Activated CD8-positive, alpha-beta T cell treated with anti-CD3 and anti-CD28 coated beads, Interleukin-2, amount 10 ng/mL, durations not matched to agents 7 days and 5 days (primary cell): ENCODE measurements around the gene GTF2H1. TPM values are rescaled to one million over a fixed set of nuclear protein-coding genes. Genes with fewer than 3 reads are reported as not detected.
"Not testable (repeated sequence)": the region's sequence is repeated elsewhere in the genome, so short reads cannot be mapped to it uniquely, and the experiment has no call there.

Experiments used
- ATAC-seq: fragments of 150-1000 bp; cut with Tn5 transposase; one replicate; pipeline ENCODE4 v1.10.0; 2021; ENCODE audit warnings: moderate library complexity
- CTCF ChIA-PET: fragments of 350-600 bp; sonication (Branson Sonifier 250); formaldehyde crosslinking; loops from one replicate; lab custom pipeline; 2021; ENCODE audit warnings: antibody characterized with exemption; lab: Charles Lee
- POLR2A ChIA-PET: fragments of 350-600 bp; sonication (Branson Sonifier 250); formaldehyde crosslinking; loops from one replicate; lab custom pipeline; 2021; ENCODE audit warnings: antibody characterized with exemption; lab: Charles Lee
- DNase-seq: peaks from one replicate; pipeline ENCODE4 v3.0.0-alpha.2; 2020
- H3K27ac Mint-ChIP-seq: one replicate; pipeline ENCODE4 v1.8.0; 2021; ENCODE audit warnings: mild to moderate bottlenecking, mixed read lengths
- H3K27me3 Mint-ChIP-seq: one replicate; pipeline ENCODE4 v1.8.0; 2021; ENCODE audit warnings: low read depth, mixed read lengths
- H3K36me3 Mint-ChIP-seq: one replicate; pipeline ENCODE4 v1.8.0; 2021; ENCODE audit warnings: low read depth, mixed read lengths
- H3K4me1 Mint-ChIP-seq: one replicate; pipeline ENCODE4 v1.8.0; 2021; ENCODE audit warnings: low read depth, mixed read lengths
- H3K4me3 Mint-ChIP-seq: one replicate; pipeline ENCODE4 v1.8.0; 2021; ENCODE audit warnings: mild to moderate bottlenecking, mixed read lengths
- H3K9me3 Mint-ChIP-seq: one replicate; pipeline ENCODE4 v1.8.0; 2022; ENCODE audit warnings: mixed read lengths; ENCODE audit not compliant: insufficient read depth
- total RNA-seq, 2 experiments: library from RNA; stranded (reverse); gene quantifications; one replicate each; pipeline ENCODE4 v1.2.3, GENCODE V29; 2021

The GTF2H1 gene
- total RNA-seq, 2 experiments from 2014 or later = 47.2 to 47.8 TPM

GRCh38 chr11:18319914-18320313 lies 2.5 kb upstream of the GTF2H1 start:
- peaks cover 55% of the 10 kb centered on the region for H3K4me1 Mint-ChIP-seq
- ATAC-seq (no peak), DNase-seq (no peak)
- no peaks in the 10 kb centered on the region for H3K9me3 Mint-ChIP-seq
- peak overlapping the region; percentile 38 for H3K4me3 Mint-ChIP-seq
- H3K27ac Mint-ChIP-seq = no peak overlapping the region
- ChIA-PET POLR2A (interaction anchor here (1.4 to 4.4 kb wide), 3 partner anchors 64 to 76 kb away, joined by 3 to 74 read pairs (median 27); partner anchors contain the start of gene LDHA), CTCF (interaction anchor here (1.0 to 4.7 kb wide), 7 partner anchors 13 to 402 kb away, joined by 3 to 40 read pairs (median 5); no protein-coding TSS in a partner anchor)
- H3K27me3 Mint-ChIP-seq = no peaks in the 10 kb centered on the region
- H3K36me3 Mint-ChIP-seq = peaks cover 25% of the 10 kb centered on the region

GRCh38 chr11:18320617-18321016 lies 1.8 kb upstream of the GTF2H1 start:
- peaks cover 61% of the 10 kb centered on the region for H3K4me1 Mint-ChIP-seq
- POLR2A ChIA-PET = interaction anchor here (1.3 to 4.4 kb wide), 7 partner anchors 8 to 268 kb away, joined by 3 to 74 read pairs (median 8); partner anchors contain the start of genes LDHA and UEVLD
- CTCF ChIA-PET = interaction anchor here (1.0 to 4.7 kb wide), 12 partner anchors 14 to 401 kb away, joined by 3 to 40 read pairs (median 4); partner anchors contain the start of gene SAAL1
- H3K36me3 Mint-ChIP-seq = peaks cover 28% of the 10 kb centered on the region
- ATAC-seq = no peak
- H3K27ac Mint-ChIP-seq = peak overlapping the region; percentile 64
- peak overlapping the region; percentile 51 for H3K4me3 Mint-ChIP-seq
- H3K27me3 Mint-ChIP-seq = no peaks in the 10 kb centered on the region
- no peaks in the 10 kb centered on the region for H3K9me3 Mint-ChIP-seq
- DNase-seq = no peak

DNA sequence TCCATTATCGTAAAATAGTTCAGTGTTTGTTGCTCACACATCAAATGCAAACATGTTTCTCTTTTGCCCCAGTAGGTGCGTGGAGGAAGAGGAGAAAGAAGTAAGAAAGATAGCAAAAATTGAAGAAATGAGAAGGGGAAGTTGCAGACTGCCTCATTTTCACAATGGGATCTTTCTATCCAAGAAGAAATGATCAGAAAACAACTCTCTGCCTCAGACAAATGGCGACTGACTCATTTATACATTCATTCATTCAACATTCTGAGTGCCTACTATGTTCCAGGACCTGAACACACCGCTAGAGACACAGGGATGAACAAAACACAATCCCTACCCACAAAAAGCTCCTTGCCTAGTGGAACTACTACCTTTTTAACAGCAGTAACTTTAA lies 794 bp upstream of the GTF2H1 start:
- no peaks in the 10 kb centered on the region for H3K9me3 Mint-ChIP-seq

DNA sequence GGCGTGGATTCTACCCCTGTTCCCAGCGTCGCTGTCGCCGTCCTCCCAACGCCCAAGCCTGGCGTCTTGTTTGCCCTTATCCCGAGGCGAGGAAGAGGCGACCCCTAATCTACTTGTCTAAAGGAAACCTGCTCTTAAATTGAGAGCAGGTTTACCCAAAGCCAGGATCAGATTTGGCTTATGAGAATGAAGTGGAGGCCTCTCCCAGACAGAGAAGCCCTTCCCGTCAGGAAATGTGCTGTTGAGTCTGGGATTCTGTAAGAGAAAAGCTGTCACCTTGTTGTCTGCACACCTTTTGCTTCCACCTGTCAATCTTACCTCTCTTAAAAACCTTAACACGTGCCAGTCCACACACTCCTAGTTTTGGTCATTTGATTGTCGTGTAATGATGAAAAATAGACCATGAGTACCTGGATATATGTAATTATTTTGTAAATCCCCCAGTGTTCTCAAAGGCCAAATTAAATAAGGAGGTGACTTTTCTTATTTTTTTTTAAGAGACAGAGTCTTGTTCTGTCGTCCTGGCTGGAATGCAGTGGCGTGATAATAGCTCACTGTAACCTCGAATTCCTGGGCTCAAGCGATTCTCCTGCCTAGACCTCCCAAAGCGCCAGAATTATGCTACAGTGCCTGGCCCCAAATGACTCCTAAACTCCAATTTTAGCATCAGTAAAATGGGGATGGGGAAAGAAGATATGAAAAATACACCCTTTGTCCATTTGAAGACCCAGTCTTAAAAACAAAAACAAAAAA lies 627 bp downstream of the GTF2H1 start:
- DNase-seq (no peak), ATAC-seq (no peak)
- peaks cover 63% of the 10 kb centered on the region for H3K4me1 Mint-ChIP-seq
- H3K4me3 Mint-ChIP-seq = peak overlapping the region; percentile 98
- H3K36me3 Mint-ChIP-seq = peaks cover 32% of the 10 kb centered on the region
- ChIA-PET CTCF (interaction anchor here (1.3 to 4.7 kb wide), 3 partner anchors 42 to 79 kb away, joined by 3 to 40 read pairs (median 11); no protein-coding TSS in a partner anchor), POLR2A (interaction anchor here (1.0 to 4.4 kb wide), 9 partner anchors 8 to 311 kb away, joined by 3 to 74 read pairs (median 8); partner anchors contain the start of genes LDHA, SPTY2D1 and TSG101)
- H3K27ac Mint-ChIP-seq = peak overlapping the region; percentile 100
- H3K9me3 Mint-ChIP-seq = no peaks in the 10 kb centered on the region
- no peaks in the 10 kb centered on the region for H3K27me3 Mint-ChIP-seq

More for the DNA sequence above, 794 bp upstream of the GTF2H1 start:
- no peak for DNase-seq
- H3K27me3 Mint-ChIP-seq = no peaks in the 10 kb centered on the region
- no peak for ATAC-seq
- H3K27ac Mint-ChIP-seq = peak overlapping the region; percentile 100
- peaks cover 32% of the 10 kb centered on the region for H3K36me3 Mint-ChIP-seq
- ChIA-PET CTCF (interaction anchor here (1.0 to 4.7 kb wide), 9 partner anchors 13 to 216 kb away, joined by 3 to 40 read pairs (median 5); partner anchors contain the start of gene SAAL1), POLR2A (interaction anchor here (0.7 to 4.4 kb wide), 18 partner anchors 9 to 313 kb away, joined by 3 to 74 read pairs (median 4); partner anchors contain the start of genes LDHA, SPTY2D1, TSG101 and UEVLD)
- H3K4me1 Mint-ChIP-seq = peaks cover 64% of the 10 kb centered on the region
- peak overlapping the region; percentile 98 for H3K4me3 Mint-ChIP-seq

DNA sequence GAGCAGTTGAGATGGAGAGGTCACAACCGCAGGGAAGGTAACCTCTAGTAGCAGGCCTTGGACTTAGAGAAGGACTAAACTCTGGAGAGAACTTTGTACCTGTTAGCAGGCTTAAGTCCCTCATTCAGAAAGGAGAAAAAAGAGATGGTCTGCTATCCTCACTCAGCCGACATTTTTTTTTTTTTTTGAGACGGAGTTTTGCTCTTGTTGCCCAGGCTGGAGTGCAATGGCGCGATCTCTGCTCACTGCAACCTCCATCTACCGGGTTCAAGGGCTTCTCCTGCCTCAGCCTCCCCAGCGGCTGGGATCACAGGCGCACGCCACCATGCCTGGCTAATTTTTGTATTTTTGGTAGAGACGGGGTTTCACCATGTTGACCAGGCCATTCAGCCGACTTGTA lies 1.5 kb downstream of the GTF2H1 start:
- CTCF ChIA-PET, H3K9me3 Mint-ChIP-seq, ATAC-seq, DNase-seq, POLR2A ChIA-PET, H3K27me3 Mint-ChIP-seq: not testable (repeated sequence)
- Mint-ChIP-seq H3K4me3 (peak overlapping the region; percentile 98), H3K27ac (peak overlapping the region; percentile 100), H3K4me1 (peaks cover 58% of the 10 kb centered on the region), H3K36me3 (peaks cover 35% of the 10 kb centered on the region)

- H3K27me3 Mint-ChIP-seq = no peaks in the 10 kb centered on the region
- ChIA-PET POLR2A (no interaction called here), CTCF (no interaction called here)
- H3K36me3 Mint-ChIP-seq = peaks cover 35% of the 10 kb centered on the region
- H3K4me1 Mint-ChIP-seq = peaks cover 57% of the 10 kb centered on the region
- peak overlapping the region; percentile 98 for H3K4me3 Mint-ChIP-seq
- no peak for DNase-seq
- no peak for ATAC-seq
- no peaks in the 10 kb centered on the region for H3K9me3 Mint-ChIP-seq
- peak overlapping the region; percentile 49 for H3K27ac Mint-ChIP-seq
Observed at GRCh38 chr11:18324381-18324780, 2.0 kb downstream of the GTF2H1 start.

DNA sequence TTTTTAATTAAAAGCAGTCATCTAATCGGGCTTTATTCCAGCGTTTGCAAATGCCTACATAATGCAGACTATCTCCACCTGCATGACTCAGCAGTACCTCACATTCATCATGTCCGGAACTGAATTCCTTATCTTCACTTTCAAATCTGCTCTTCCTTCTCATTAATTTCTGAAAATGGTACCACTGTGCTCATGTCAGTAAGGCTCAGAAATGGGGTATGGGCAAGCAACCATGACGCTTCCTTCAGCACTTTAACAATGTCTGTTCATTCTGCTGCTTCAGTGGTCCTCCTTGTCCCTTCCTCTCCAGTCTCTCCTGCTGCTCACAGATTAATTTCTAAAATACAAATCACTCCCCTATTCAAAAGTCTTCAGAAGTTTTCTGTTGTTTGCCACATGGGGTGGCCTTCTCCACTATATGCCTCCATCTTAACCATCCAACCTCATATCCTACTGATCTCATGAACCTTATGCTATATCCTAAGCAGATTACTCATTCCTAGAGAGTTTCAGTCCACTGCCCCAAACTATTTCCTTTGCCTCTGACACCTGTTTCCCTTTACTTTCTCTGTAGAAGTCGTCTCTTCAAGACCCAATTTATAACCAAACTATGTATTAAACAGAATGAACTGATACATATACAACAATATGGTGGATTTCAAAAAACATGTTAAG lies 7.0 kb downstream of the GTF2H1 start:
- ATAC-seq = peak; percentile 18
- Mint-ChIP-seq H3K4me1 (peaks cover 53% of the 10 kb centered on the region), H3K9me3 (no peaks in the 10 kb centered on the region), H3K27me3 (no peaks in the 10 kb centered on the region), H3K27ac (peak overlapping the region; percentile 45), H3K36me3 (peaks cover 59% of the 10 kb centered on the region), H3K4me3 (no peak overlapping the region)
- ChIA-PET POLR2A (no interaction called here), CTCF (no interaction called here)
- no peak for DNase-seq

DNA sequence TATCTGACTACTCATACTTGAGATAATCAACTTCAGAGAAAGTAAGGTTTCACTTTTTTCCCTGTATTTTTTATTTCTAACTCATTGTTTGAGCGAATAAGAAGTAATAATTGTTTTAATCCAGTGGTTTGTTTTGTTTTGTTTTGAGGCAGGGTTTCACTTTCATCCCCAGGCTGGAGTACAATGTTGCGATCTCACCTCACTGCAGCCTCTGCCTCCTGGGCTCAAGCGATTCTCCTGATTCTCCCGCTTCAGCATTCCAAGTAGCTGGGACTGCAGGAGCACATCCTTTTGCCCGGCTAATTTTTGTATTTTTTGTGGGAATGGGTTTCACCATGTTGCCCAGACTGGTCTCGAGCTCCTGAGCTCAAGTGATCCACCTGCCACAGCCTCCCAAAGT lies 8.6 kb downstream of the GTF2H1 start:
- H3K9me3 Mint-ChIP-seq = no peaks in the 10 kb centered on the region
- DNase-seq (no peak), ATAC-seq (no peak)
- H3K4me3 Mint-ChIP-seq = no peak overlapping the region
- H3K4me1 Mint-ChIP-seq = peaks cover 41% of the 10 kb centered on the region
- POLR2A ChIA-PET = interaction anchor here (1.1 to 2.3 kb wide), 3 partner anchors 9 to 192 kb away, joined by 3 to 10 read pairs (median 3); partner anchors contain the start of genes GTF2H1 and HPS5
- no peak overlapping the region for H3K27ac Mint-ChIP-seq
- no peaks in the 10 kb centered on the region for H3K27me3 Mint-ChIP-seq
- H3K36me3 Mint-ChIP-seq = peaks cover 61% of the 10 kb centered on the region
- CTCF ChIA-PET = interaction anchor here (3.7 kb wide), 1 partner anchor 87 kb away, joined by 13 read pairs; no protein-coding TSS in a partner anchor

GRCh38 chr11:18332302-18332701 lies 9.9 kb downstream of the GTF2H1 start:
- ATAC-seq = peak; percentile 46
- ChIA-PET CTCF (interaction anchor here (1.9 to 3.7 kb wide), 2 partner anchors 62 to 88 kb away, joined by 6 to 13 read pairs; partner anchors contain the start of gene LDHA), POLR2A (interaction anchor here (0.7 to 2.3 kb wide), 3 partner anchors 10 to 62 kb away, joined by 3 to 10 read pairs (median 4); partner anchors contain the start of genes GTF2H1, HPS5 and LDHA)
- Mint-ChIP-seq H3K4me3 (no peak overlapping the region), H3K9me3 (no peaks in the 10 kb centered on the region), H3K4me1 (peaks cover 37% of the 10 kb centered on the region), H3K36me3 (peaks cover 58% of the 10 kb centered on the region), H3K27me3 (no peaks in the 10 kb centered on the region), H3K27ac (peak overlapping the region; percentile 84)
- DNase-seq = no peak

GRCh38 chr11:18332891-18333290 lies 10.5 kb downstream of the GTF2H1 start:
- POLR2A ChIA-PET = interaction anchor here (1.6 kb wide), 1 partner anchor 61 kb away, joined by 4 read pairs; the partner anchor contains the start of gene LDHA
- no peaks in the 10 kb centered on the region for H3K27me3 Mint-ChIP-seq
- H3K36me3 Mint-ChIP-seq = peaks cover 59% of the 10 kb centered on the region
- ATAC-seq = no peak
- no peaks in the 10 kb centered on the region for H3K9me3 Mint-ChIP-seq
- H3K27ac Mint-ChIP-seq = peak overlapping the region; percentile 35
- no peak for DNase-seq
- H3K4me1 Mint-ChIP-seq = peaks cover 37% of the 10 kb centered on the region
- H3K4me3 Mint-ChIP-seq = no peak overlapping the region
- CTCF ChIA-PET = interaction anchor here (1.9 to 3.7 kb wide), 2 partner anchors 62 to 89 kb away, joined by 6 to 13 read pairs; partner anchors contain the start of gene LDHA
